Measurements from ENCODE around the gene CFAP126.
"Not testable (repeated sequence)": the region's sequence is repeated elsewhere in the genome, so short reads cannot be mapped to it uniquely, and the experiment has no call there.

The CFAP126 gene

GRCh38 chr1:161389691-161390558, 22.2 kb upstream of the CFAP126 start:
- TF ChIP-seq, protein P1, sequence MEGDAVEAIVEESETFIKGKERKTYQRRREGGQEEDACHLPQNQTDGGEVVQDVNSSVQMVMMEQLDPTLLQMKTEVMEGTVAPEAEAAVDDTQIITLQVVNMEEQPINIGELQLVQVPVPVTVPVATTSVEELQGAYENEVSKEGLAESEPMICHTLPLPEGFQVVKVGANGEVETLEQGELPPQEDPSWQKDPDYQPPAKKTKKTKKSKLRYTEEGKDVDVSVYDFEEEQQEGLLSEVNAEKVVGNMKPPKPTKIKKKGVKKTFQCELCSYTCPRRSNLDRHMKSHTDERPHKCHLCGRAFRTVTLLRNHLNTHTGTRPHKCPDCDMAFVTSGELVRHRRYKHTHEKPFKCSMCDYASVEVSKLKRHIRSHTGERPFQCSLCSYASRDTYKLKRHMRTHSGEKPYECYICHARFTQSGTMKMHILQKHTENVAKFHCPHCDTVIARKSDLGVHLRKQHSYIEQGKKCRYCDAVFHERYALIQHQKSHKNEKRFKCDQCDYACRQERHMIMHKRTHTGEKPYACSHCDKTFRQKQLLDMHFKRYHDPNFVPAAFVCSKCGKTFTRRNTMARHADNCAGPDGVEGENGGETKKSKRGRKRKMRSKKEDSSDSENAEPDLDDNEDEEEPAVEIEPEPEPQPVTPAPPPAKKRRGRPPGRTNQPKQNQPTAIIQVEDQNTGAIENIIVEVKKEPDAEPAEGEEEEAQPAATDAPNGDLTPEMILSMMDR (IDR thresholded peaks at IDR 0.05; ENCODE audit: control insufficient read depth, extremely low read depth, insufficient read depth) = no peak
- peak; percentile 85 for DNase-seq (ENCODE audit: low read depth)
- H3K4me3 ChIP-seq (ENCODE audit: low read depth, low read length) = peak overlapping the region; percentile 72

DNA sequence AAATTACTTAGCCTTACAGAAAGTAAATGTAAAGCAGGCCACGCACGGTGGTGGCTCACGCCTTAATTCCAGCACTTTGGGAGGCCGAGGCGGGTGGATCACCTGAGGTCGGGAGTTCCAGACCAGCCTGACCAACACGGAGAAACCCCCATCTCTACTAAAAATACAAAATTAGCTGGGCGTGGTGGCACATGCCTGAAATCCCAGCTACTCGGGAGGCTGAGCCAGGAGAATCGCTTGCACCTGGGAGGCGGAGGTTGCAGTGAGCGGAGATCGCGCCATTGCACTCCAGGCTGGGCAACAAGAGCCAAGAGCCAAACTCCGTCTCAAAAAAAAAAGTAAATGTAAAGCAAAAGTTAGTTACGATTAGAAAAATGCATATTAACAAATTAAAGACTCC, 21.5 kb upstream of the CFAP126 start:
- not testable (repeated sequence) for DNase-seq (ENCODE audit: low read depth)
- H3K4me3 ChIP-seq (ENCODE audit: low read depth, low read length) = peak overlapping the region; percentile 64

GRCh38 chr1:161388639-161389038, 21.0 kb upstream of the CFAP126 start:
- TF ChIP-seq, protein P1 (IDR thresholded peaks at IDR 0.05; ENCODE audit: control insufficient read depth, extremely low read depth, insufficient read depth) = no peak
- DNase-seq (ENCODE audit: low read depth) = no peak
- no peak overlapping the region for H3K4me3 ChIP-seq (ENCODE audit: low read depth, low read length)

DNA sequence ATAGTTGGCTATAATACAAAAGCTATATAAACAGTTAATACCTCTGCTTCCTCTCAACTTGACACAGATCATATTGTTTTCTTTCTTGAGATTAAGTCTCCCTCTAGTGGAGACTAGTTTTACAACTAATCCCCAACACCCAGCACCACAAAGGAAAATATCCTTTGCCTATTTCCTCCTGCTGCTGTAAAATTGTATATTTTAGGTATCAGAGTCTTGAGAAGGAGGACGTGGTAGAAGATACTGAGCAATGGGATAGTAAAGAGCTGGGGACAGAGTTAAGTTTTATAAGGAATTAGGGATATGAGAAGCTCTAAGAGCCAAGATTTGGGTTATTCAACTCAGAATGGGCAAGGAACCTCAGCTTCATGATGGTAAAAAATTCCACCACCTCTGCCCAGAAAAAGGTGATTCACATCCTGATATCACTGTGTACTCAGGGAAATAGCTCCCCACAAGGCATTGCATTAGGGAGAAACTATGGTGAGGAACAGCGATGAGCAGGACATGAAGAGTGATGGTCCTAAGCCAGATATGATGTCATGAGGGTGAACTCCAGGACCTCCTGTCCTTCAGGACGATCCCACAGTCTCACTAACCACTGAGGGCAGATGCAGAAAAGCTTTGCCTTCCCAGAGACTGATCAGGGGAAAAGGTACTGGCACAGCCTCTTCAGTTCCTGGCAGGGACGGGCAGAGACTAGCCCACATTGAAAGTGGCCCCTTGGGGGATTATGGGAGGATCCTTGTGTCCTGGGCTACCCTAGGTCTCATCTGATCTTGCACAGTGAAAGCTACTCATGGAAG, 14.7 kb upstream of the CFAP126 start:
- TF ChIP-seq, protein P1 (IDR thresholded peaks at IDR 0.05; ENCODE audit: control insufficient read depth, extremely low read depth, insufficient read depth) = peak; percentile 63
- H3K4me3 ChIP-seq (ENCODE audit: low read depth, low read length) = no peak overlapping the region
- DNase-seq (ENCODE audit: low read depth) = no peak

DNA sequence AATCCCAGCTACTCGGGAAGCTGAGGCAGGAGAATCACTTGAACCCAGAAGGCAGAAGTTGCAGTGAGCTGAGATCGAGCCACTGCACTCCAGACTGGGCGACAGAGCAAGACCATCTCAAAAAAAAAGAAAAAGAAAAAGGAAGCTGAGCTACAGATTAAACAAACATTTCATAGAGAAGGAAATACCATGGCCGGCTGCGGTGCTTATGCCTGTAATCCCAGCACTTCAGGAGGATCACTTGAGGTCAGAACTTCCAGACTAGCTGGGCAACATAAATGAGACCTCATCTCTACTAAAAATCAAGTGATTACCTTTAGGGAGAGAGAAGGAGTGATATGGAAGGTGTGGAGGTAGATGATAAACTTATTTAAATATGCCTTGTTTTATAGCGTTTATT, 14.0 kb upstream of the CFAP126 start:
- no peak for DNase-seq (ENCODE audit: low read depth)
- TF ChIP-seq, protein P1 (IDR thresholded peaks at IDR 0.05; ENCODE audit: control insufficient read depth, extremely low read depth, insufficient read depth) = no peak
- H3K4me3 ChIP-seq (ENCODE audit: low read depth, low read length) = no peak overlapping the region

DNA sequence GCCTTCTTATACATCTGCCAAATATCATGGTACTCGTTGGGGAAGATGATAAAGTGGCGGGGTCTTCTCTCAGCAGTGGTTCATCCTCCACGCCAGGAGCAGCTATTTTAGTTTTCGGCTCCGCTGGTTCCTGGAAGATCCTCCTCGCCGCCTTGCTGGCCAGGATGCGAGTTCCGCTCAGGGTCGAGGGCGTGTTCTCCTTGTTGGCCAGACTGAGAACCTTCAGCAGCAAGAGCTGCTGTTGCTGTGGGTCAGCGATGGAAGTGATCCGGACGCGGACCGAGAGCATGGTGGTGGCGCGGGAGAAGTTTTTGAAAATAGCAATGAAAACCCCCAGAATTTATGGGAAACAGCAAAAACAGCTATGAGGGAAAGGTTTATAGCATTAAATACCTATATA, 11.4 kb upstream of the CFAP126 start:
- no peak overlapping the region for H3K4me3 ChIP-seq (ENCODE audit: low read depth, low read length)

DNA sequence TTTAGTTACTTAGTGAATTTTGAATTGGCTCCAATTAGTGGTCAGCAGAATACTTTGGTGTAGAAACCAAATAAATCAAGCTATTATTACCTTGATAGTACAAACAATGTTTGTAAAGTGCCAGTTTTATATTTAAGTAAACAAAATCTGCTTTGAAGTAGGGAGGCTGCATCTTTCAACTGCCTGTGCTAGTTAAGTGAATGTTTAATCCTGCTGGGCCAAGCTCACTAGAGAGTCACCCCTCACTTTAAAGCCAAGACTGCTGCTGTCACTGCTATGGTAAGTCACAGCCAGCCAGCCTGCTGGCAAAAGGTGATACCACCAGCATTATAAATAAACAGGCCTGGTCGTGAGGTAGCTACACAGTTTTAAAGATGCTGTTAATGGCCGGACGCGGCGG, 10.3 kb upstream of the CFAP126 start:
- no peak for DNase-seq (ENCODE audit: low read depth)
- H3K4me3 ChIP-seq (ENCODE audit: low read depth, low read length) = no peak overlapping the region
- TF ChIP-seq, protein P1 (IDR thresholded peaks at IDR 0.05; ENCODE audit: control insufficient read depth, extremely low read depth, insufficient read depth) = no peak

More for the DNA sequence above, 11.4 kb upstream of the CFAP126 start:
- DNase-seq (ENCODE audit: low read depth) = no peak
- TF ChIP-seq, protein P1 (IDR thresholded peaks at IDR 0.05; ENCODE audit: control insufficient read depth, extremely low read depth, insufficient read depth) = no peak
